Measurements from ENCODE around the gene CPXM2. TPM values are rescaled to one million over a fixed set of nuclear protein-coding genes. Genes with fewer than 3 reads are reported as not detected.

The CPXM2 gene
- total RNA-seq, 2 experiments from 2014 or later: not detected

DNA sequence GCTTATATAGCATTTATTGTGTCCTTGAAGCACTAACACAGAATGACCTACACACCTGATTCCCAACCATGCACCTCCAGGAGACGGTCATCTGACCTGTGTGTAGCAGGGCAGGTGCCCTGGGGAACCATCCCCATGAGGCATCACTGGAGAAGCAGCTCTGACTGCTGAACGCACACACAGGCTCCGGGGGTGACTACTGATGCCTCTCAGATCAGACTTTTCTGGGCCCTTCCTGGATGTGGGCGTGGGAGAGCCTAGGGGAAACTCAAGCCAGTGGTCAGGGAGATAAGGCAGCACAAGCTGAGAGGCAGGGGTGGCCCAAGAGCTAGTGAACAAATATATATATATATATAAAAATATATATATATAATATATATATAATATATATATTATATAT, 37.6 kb downstream of the CPXM2 start:
- ChIA-PET CTCF (no interaction called here), POLR2A (no interaction called here)

DNA sequence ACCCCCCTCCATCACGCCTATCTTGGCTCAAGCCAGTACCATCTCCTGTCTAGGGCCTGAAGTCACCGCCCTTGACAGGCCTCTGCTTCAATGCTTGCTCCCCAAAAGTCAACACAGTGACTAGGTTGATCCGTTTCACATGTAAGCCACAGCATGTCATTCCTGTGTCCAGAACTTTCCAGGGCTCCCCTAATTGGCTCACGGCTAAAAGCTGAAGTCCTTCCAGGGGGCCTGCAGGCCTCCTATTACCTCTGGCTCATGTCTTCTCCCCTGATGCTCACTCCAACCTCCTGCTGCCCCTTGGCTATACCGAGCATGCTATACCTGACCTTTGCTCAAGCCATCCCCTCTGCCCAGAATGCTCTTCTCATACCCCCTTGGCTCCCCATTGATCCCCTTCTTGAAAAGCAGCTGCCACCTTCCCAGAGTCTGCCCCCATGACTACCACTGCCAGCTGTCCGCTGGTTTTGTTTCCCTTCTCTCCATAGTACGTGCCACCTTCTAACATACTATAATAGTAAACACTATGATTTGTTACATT, 39.1 kb downstream of the CPXM2 start:
- POLR2A ChIA-PET: no interaction called here

DNA sequence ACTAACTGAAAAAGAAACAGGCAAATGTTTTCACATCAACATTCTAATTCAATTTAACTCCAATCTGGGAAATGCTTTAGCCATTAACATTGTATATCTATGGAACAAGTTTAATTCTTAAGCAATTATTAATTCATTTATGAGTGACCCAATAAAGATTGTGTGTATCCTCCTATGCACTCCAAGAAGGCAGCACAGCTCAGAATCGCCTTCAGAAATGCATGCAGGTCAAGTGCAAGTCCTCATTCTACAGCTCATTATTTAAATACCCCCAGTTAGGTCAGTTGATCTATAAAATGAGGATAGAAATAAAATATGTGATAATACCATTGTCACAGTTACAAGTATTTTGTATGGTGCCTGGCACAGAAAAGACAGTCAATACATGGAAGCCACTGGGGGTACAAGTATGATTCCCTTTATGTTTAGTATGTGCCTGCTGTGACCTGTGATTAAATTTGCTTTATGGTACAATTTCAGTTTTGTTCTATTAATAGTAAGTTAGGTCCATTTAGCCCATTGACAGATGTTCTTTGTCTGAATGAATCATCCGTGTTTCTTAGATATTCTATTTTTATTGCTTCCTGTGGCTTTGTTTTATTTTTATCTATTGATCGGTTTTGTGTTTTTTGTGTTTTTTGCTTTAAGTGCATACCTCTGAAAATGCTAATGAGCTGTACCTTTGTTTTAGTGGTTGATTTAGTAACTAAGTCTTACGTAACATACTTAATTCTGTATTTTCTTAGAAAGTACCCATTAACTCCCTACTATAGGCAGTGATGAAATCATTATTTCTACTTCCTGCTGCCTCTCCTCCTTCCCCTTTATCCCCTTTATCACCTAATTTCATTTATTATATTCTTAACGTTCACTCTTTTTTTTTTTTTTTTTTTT, 42.8 kb downstream of the CPXM2 start:
- CTCF ChIA-PET: no interaction called here
- POLR2A ChIA-PET: no interaction called here

More for the DNA sequence above, 39.1 kb downstream of the CPXM2 start:
- CTCF ChIA-PET: no interaction called here

DNA sequence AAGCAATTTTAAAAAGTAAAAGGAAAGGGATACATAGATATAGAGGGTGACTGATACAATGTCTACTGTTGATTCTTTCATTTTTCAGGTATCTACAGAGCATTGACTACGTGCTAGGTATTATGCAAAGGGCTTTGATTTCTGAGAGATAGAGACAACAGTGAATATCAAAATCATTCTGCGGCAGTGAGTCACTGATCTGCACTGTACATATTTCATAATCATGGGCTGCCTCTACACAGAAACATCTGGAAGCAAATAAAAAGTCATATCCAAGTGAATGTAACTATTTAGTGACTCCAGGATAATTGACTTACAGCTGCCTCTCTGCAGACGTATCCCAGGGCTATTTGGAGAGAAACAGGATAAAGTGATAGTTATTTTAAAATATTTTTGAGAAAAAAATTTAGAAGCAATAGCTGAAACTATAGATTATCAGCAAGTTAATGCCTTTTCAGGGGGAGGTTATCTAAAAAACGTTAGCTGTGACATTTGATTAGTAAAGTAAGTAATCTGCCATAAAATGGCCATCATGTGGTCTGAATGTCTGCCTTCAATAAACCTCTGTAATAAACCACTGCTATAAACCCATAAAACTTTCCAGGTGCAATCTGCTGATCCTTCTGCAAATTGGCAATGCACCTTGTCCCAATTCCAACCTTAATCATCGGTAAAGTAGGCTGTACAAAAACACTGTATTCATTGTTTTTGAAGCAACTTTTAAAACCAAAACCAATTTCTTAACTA, 43.7 kb downstream of the CPXM2 start:
- CTCF ChIA-PET: no interaction called here
- POLR2A ChIA-PET: no interaction called here

DNA sequence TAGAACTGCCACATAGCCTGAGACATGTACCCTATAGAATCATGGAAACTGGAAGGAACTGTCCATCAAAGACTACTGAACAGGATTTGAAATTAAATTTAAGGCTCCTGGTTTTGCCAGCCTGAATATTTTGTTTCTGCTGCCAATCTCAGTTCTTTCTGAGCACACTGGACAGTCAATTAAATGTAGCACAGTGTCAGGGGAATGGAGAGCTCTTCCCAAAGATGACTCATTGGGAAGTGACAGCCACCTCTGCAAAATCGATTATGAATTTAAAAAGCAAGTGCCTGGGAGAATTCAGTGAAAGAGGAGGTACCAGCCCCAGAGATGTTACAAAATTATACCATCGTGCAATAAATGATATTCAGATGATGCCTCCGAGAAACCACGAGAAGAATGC, 47.8 kb downstream of the CPXM2 start:
- POLR2A ChIA-PET: no interaction called here
- CTCF ChIA-PET: no interaction called here

DNA sequence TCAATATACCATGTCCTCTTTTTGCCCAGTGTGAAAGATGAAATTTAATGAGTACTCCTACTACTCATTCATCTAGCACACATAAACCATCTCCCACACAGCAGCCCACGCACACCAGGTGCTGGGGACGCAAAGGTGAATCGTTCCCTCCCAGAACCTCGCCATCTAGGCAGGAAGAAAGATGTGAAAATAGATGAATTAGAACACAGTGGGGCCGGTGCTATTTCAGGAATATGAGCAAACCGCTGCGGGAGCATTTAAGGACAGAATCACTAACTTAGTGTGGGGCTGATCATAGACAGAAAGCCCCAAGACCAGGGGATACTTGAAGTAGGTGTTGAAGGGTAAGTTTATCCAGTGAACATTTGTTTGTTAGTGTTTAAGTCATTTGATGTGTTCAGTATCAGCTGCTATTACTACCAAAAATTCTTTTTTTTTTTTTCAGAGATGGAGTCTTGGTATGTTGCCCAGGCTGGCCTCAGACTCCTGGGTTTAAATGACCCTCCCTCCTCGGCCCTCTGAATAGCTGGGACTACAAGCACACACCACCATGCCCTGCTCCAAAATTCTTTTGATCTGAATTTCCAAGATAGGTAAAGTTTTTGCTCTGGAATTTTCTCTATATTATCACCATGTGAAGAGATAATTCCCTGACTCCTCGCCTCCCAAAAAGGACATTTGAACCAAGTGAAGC, 48.8 kb downstream of the CPXM2 start:
- POLR2A ChIA-PET: no interaction called here
- CTCF ChIA-PET: no interaction called here

DNA sequence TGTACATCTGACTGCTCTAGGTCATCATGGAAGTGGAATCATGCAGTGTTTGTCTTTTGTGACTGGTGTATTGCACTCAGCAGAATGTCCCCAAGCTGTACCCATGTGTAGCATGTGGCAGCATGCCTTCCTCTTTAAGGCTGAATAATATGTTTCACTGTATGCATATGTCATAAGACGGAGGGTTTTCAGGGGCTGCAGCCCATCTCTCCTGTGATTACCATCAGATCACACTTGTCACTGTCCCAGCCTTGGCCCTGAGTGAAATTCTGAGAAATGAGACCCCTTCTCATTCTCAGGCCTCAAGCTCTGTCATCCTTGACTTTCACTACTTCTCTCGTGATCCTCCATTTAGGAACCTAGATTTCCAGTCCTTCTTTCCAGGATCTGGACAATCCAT, 50.0 kb downstream of the CPXM2 start:
- ChIA-PET POLR2A (no interaction called here), CTCF (no interaction called here)

DNA sequence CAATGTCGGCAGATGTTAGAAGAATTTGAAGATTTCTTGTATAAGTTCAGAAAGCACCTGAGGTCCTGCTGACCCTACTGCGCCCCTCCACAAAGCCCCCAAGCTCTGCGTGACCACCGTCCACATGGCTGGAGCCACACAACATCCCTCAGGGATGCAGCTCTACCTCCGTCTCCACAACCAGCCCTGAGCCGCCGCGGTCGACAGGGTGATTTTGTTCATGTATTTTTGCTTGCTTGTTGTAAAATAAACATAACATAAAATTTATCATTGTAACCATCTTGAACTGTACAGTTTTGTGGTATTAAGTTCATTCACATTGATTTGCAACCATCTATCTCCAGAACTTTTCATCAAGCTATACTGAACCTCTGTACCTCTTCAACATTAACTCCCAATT, 50.5 kb downstream of the CPXM2 start:
- ChIA-PET POLR2A (no interaction called here), CTCF (no interaction called here)

DNA sequence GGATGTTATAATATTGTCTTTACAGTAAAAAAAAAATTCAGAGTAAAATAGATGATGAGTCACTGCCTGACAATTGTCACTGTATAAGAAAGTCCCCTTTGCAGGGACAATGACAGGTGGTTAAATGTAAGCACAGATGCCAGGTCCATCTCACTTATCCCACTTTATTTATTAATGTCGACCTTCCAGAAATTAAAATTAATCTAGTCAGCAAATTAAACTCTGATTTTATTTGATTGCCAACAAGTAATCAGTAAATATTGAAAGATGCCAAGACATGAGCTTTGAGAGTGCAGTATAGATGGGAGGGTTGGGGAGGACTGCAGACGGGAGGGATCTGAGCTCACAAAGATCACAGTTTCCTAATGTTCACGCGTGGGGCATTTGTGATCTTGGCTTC, 50.9 kb downstream of the CPXM2 start:
- POLR2A ChIA-PET: no interaction called here
- CTCF ChIA-PET: no interaction called here

DNA sequence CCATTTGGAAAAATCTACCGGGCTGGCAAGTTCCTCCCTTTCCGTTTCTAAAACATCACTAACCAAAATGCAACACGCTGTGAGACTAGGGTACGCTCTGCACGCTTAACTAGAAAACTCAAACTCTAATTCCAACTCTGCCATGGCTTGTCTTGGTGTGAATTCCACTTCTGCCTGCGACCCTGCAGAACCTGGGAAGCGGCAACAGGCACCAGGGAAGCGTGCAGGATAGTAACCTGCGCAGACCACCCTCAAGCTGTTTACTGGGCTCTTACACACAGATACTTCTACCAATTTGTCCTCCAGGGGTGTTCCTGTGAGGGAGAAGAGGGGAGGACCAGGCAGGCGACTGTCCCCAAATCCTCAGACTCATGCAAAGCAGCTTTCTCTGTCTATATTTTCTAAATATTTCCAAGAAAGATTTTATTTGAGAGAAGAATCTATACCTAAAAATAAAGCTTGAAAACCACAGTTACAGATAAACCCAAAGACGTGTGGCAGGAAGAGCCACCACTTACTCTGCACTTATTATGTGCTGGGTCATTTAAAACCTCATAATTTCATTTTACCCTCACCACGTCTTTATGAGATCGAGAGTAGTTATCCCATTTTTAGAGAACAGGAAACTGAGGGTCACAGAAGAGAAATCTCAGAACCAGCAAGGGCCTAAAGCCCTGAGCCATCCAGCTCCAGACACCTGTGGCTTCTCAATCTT, 52.9 kb downstream of the CPXM2 start:
- ChIA-PET POLR2A (no interaction called here), CTCF (interaction anchor here (0.6 kb wide), 1 partner anchor 56 kb away, joined by 4 read pairs; no protein-coding TSS in a partner anchor)

DNA sequence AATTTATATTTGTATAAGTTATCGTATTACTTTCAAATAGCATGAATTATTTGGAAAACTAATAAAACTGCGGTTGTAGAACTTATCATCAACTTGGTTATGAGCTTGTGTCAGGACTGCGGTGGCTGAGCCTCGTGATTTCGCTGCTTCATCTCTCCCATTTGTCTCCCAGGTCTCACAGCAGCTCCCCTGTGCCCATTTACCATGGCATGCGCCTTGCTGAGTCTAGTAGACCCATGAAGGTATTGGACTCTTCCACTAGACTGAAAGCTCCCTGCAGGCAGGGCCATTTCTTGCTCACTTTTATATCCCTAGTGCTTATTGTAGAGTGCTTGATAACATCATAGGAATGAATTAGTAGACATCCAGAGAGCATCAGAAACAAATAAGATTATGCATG, 53.9 kb downstream of the CPXM2 start:
- POLR2A ChIA-PET: no interaction called here
- CTCF ChIA-PET: interaction anchor here (0.6 kb wide), 1 partner anchor 57 kb away, joined by 4 read pairs; no protein-coding TSS in a partner anchor

DNA sequence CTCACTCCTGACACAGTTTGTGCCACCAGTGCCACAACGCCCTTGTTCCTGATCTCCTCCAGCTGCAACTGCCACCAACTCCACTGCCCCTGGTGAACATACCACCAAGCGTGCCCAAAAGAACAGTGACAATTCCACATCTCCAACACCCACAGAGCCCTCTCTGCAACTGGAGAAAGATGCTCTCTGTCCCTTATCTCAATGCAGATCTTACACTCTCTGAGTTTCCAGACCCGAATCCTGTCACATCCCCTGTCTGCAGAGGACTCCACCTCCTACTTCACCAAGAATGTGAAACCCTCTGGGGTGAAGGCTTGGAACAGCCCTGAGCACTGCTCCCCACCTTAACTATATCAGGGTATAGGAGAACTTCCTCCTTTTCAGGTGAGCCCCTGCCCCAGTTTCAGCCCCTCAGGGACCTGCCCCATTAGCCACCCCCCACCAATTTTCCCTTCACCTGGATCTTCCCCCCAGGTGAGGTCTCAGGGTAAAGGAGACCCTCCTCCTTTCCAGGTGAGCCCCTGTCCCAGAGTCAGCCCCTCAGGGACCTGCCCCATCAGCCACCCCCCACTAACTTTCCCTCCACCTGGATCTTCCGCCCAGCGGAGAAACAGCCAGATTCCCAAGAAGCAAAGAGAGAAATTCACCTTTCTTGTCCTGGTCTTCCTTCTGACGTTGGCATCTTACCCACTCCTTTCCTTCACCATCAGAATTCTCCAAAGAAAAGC, 55.0 kb downstream of the CPXM2 start:
- POLR2A ChIA-PET: no interaction called here
- CTCF ChIA-PET: no interaction called here

DNA sequence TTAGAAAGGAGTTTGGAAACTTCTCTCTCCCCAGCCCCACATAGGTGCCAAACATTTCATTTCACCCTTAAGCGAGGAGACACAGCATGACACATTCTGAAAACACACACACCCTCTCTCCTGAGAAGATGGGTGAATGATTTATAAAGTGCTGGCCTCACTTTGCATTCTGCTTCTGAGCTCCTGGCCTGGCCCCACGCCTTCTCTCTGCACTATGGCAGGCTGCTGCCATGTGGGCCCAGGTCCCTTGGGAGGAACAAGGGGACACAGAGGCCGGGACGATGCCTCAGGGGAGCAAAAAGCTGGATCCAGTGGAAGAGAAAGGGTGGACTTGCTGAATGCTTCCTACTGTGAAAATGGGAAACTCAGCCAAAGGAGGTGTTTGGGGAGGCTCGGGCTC, 56.0 kb downstream of the CPXM2 start:
- CTCF ChIA-PET: no interaction called here
- POLR2A ChIA-PET: no interaction called here

DNA sequence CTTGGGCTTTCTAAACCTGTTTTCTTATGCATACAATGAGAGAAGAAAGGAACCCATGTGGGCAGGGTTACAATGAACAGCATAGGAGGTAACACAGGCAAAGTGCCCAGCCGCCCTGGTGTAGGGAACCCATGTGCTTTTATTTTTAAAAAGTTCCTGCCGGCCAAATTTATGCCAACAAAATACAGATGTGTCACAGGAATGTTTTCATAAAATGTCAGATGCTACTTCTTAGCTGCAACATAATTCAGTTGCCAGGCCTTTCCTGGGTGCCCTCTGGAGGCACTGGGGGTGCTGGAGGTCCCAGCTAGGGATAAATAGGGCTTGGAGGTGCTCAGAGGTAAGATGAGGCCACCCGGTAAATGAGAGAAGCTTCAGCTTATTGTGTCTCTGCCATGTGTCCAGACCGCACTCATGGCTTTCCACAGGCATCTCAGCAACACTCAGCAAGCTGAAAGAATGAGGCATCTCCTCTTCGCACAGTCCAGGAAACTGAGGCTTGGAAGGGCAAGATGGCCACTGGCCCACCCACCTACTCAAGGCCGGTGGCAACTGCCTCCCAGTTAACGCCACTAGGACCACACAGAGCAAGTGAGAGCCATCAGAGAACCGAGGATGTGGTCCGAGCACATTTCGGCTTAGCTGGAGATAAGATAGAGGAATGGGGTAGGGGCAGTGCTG, 58.3 kb downstream of the CPXM2 start:
- POLR2A ChIA-PET: no interaction called here
- CTCF ChIA-PET: no interaction called here

DNA sequence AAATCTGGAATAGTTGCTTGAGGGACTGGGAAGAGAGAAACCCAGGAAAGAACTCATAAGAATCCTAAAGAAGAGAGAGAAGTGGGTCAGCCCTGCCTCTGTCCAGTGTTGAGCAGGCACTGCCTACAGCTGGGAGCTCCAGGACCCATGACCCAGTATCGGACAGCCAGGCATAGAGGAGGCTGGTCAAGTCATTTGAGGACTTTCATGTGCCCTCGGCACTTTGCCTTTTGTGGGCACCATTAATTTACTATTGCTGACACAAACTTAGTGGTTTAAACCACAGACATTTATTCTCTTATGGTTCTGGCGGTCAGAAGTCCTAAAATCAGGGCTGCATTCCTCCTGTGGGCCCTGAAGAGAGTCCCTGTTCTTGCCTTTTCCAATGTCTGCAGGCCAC, 60.3 kb downstream of the CPXM2 start:
- ChIA-PET POLR2A (no interaction called here), CTCF (no interaction called here)

DNA sequence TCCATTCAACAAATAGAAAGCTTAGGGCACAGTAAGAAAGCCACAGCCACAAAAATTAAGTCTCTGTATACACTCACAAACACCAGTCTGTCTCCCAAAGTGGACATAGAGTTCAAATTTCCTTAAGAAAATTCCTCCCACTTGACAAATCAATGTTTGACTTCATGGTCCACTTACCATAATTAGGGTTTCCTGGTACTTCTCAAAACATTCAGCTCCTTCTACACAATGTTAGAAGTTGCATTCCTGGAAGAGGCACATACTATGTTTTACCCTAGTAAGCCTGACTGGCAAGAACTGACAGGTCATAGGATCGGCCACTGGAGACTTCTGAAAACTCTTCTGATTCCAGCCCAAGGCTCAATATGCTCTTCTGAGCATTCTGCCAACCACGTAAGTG, 70.5 kb downstream of the CPXM2 start:
- POLR2A ChIA-PET: no interaction called here
- CTCF ChIA-PET: no interaction called here

DNA sequence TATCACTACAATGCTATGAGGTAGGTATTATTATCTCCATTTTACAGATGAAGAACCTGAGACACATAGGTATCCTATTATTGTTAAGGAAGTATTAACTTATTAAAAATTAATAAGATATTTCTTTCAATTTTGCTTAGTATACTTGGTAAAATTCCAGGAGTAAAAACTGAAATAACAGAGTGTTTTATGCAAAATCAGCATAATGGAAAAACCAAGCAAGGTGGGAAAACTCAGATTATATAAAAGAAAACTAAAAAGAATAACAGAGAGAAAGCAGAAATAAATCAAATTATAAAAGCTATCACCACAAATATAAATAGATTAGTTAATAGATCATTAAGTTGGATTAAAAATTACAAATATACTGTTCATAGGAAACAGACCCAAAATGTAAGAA, 82.0 kb downstream of the CPXM2 start:
- ChIA-PET CTCF (no interaction called here), POLR2A (no interaction called here)

DNA sequence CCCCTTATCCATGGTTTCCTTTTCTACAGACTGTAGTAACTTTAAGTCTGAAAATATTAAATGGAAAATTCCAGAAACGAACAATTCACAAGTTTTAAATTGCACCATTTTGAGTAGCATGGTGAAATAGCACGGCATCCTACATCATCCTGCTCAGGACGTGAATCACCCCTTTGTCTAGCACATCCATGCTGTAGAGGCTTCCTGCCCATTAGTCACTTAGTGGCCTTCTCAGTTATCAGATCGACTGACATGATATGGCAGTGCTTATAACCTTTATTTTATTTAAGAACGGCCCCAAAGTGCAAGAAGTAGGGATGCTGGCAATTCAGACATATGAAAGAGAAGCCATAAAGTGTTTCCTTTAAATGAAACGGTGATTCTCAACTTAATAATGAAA, 82.7 kb downstream of the CPXM2 start:
- POLR2A ChIA-PET: no interaction called here
- CTCF ChIA-PET: no interaction called here

DNA sequence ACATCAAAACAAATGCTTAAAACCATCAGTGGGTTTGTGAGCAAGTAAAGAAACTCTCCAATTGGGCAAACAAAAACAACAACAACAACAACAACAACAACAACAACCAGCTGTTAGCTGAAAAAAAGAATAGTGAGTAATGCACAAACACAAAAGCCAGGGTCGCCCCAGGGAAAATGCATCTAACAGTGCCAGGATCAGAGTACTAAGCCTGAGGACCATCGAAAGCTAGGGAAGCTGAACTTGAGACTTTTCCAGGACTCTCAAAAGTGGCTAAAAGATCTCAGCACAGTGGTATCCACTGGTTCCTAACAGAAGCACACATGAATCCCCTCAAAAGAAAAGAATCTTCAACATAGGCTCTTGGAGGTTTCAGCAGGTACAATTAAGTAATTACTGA, 83.3 kb downstream of the CPXM2 start:
- ChIA-PET CTCF (no interaction called here), POLR2A (no interaction called here)

All from activated CD8-positive, alpha-beta memory T cell treated with anti-CD3 and anti-CD28 coated beads for 36 hours (primary cell).